Measurements from ENCODE around the gene HHATL. TPM values are rescaled to one million over a fixed set of nuclear protein-coding genes. Genes with fewer than 3 reads are reported as not detected.

The HHATL gene
- total and polyA plus RNA-seq, 10 of the 15 experiments (the other 5 are each of a cell fraction or from before 2014, with no cell fraction given): not detected

- no peak overlapping the region for H2AFZ ChIP-seq (ENCODE audit: control insufficient read depth, low read depth, low read length)
- no peak for ATAC-seq
- intact Hi-C loops (cut with micrococcal nuclease; ENCODE audit: unreplicated experiment) (no loop called here), in situ Hi-C loops (cut with MboI) (no loop called here)
- H3K9ac ChIP-seq (ENCODE audit: control insufficient read depth, insufficient read depth, low read length): no peak overlapping the region
- SMC1A ChIA-PET (ENCODE audit: uncharacterized antibody, unreplicated experiment): no interaction called here
- H3K4me1 ChIP-seq (ENCODE audit: control insufficient read depth, insufficient read depth, low read length): no peaks in the 10 kb centered on the region
- no TSS peak for BruUV-seq (replicated peaks)
- no peaks in the 10 kb centered on the region for H3K27me3 ChIP-seq (replicated peaks in 1 of 2; ENCODE audit: control insufficient read depth in 2 of 2, insufficient read depth in 2 of 2, low read length in 1 of 2)
- no peaks in the 10 kb centered on the region for H4K20me1 ChIP-seq (ENCODE audit: control insufficient read depth, insufficient read depth)
- H3K27ac ChIP-seq (ENCODE audit: control insufficient read depth, insufficient read depth): no peak overlapping the region
- FAIRE-seq: no peak
- CTCF ChIA-PET: no interaction called here
- no peak for DNase-seq (ENCODE audit: low read depth, low spot score)
- no peaks in the 10 kb centered on the region for H3K79me2 ChIP-seq (ENCODE audit: control insufficient read depth, insufficient read depth, low read length)
- WGBS (ENCODE audit: insufficient coverage, insufficient replicate concordance, low lambda C conversion rate, missing lambda C conversion rate): 43% methylated on average over 6 of the region's 6 CpGs
- no peak overlapping the region for H3K4me2 ChIP-seq (ENCODE audit: control insufficient read depth, insufficient read depth)
- no peaks in the 10 kb centered on the region for H3K9me3 ChIP-seq (replicated peaks; ENCODE audit: control insufficient read depth, insufficient read depth, low read length)
- no peak overlapping the region for H3K4me3 ChIP-seq
- TF ChIP-seq FOS (IDR thresholded peaks at IDR 0.05; ENCODE audit: borderline replicate concordance, extremely low read depth, insufficient read length) (no peak), CEBPB (IDR thresholded peaks at IDR 0.05; ENCODE audit: borderline replicate concordance in 1 of 2, low read depth in 2 of 2, low read length in 2 of 2) (no peak), BHLHE40 (IDR thresholded peaks at IDR 0.05; ENCODE audit: borderline replicate concordance in 1 of 2, low read depth in 2 of 2, low read length in 1 of 2) (no peak), USF2 (IDR thresholded peaks at IDR 0.05; ENCODE audit: borderline replicate concordance, low read depth, low read length) (no peak), CUX1 (IDR thresholded peaks at IDR 0.05; ENCODE audit: insufficient replicate concordance, low read depth, low read length) (no peak), RUNX3 (IDR thresholded peaks at IDR 0.05; ENCODE audit: low read length) (no peak), RCOR1 (conservative IDR thresholded peaks at IDR 0.05; ENCODE audit: low read depth, low read length) (no peak), FOXM1 (IDR thresholded peaks at IDR 0.05; ENCODE audit: low read depth, low read length) (no peak)
- no peaks in the 10 kb centered on the region for H3K36me3 ChIP-seq (ENCODE audit: control insufficient read depth in 2 of 2, insufficient read depth in 2 of 2, low read length in 1 of 2)
- RAD21 ChIA-PET (ENCODE audit: unreplicated experiment): no interaction called here
- POLR2A ChIA-PET: no interaction called here
Observed at GRCh38 chr3:42702982-42703694, 540 bp upstream of the HHATL start.
